K562 (cell line): ENCODE measurements around the gene SLC12A9. TPM values are rescaled to one million over a fixed set of nuclear protein-coding genes. Genes with fewer than 3 reads are reported as not detected.

Source experiments
- ATAC-seq: fragments of 200-7000 bp; cut with Tn5 transposase; 3 replicates; pipeline ENCODE4 v1.9.1; 2020; ENCODE audit warnings: moderate library complexity
- BruUV-seq: library from RNA; stranded (reverse); fragments of 400-500 nt; replicated peaks from 2 replicates; lab custom pipeline; 2021; lab: Mats Ljungman, UMichigan
- CTCF ChIA-PET: fragments of 300-600 bp; formaldehyde crosslinking; extraction: SDS; loops from one replicate; lab custom pipeline; 2021; ENCODE audit warnings: low intra/inter-chr PET ratio; lab: Yijun Ruan, JAX
- POLR2A ChIA-PET: fragments of 300-600, 350-650 bp; sonication (Branson Sonifier 250); formaldehyde crosslinking; extraction: SDS; loops from one replicate; lab custom pipeline; 2021; ENCODE audit warnings: antibody characterized with exemption, inconsistent platforms; lab: Yijun Ruan, JAX
- DNase-seq, 4 experiments: peaks; one replicate each; pipeline versions ENCODE4 v3.0.0 to v3.0.0-alpha.2; 2011 to 2018; ENCODE audit warnings: low spot score in 3 of 4, mixed read lengths in 3 of 4; ENCODE audit errors: extremely low read depth in 1 of 4
- FAIRE-seq: peaks from 2 replicates; lab custom pipeline; 2011; peaks lifted over from hg19 to GRCh38; lab: Jason Lieb, UNC
- H2AFZ ChIP-seq: 2 replicates; pipeline ENCODE4 v1.6.0; 2011; ENCODE audit warnings: low read depth, low read length, control low read depth, inconsistent platforms
- H3K27ac ChIP-seq: fragments of 200-600 bp; 3 replicates; pipeline ENCODE4 v1.8.0; 2011; ENCODE audit warnings: low read depth, mild to moderate bottlenecking, control low read depth, inconsistent platforms, low read length, moderate library complexity, mixed read lengths; ENCODE audit errors: extremely low read depth
- H3K27me3 ChIP-seq, 2 experiments: fragments of 300-600 bp in 1 of 2; 2 replicates in 1 of 2; 3 replicates in 1 of 2; pipeline versions ENCODE4 v1.6.0 to v1.8.0; 2011; ENCODE audit warnings: inconsistent platforms in 2 of 2, low read length in 2 of 2, mild to moderate bottlenecking in 1 of 2, mixed read lengths in 1 of 2, moderate library complexity in 1 of 2; ENCODE audit not compliant: control insufficient read depth in 2 of 2, insufficient read depth in 2 of 2
- H3K36me3 ChIP-seq: fragments of 300-600 bp; 3 replicates; pipeline ENCODE4 v1.8.0; 2011; ENCODE audit warnings: mild to moderate bottlenecking, low read length, inconsistent platforms; ENCODE audit not compliant: control insufficient read depth, insufficient read depth
- H3K4me1 ChIP-seq, 2 experiments: fragments of 200-600 bp in 1 of 2; replicated peaks in 1 of 2; 2 replicates in 1 of 2; 3 replicates in 1 of 2; pipeline versions ENCODE4 v1.5.1 to v1.8.0; 2011; ENCODE audit warnings: inconsistent platforms in 2 of 2, low read length in 2 of 2, mild to moderate bottlenecking in 1 of 2, mixed read lengths in 1 of 2, moderate library complexity in 1 of 2; ENCODE audit not compliant: control insufficient read depth in 2 of 2, insufficient read depth in 2 of 2
- H3K4me2 ChIP-seq: 2 replicates; pipeline ENCODE4 v1.6.1; 2011; ENCODE audit warnings: low read length, control low read depth, inconsistent platforms, mixed read lengths; ENCODE audit not compliant: insufficient read depth
- H3K4me3 ChIP-seq: fragments of 200-600 bp; sonication (generic), shearing (Covaris generic); 2 replicates; pipeline ENCODE4 v1.5.1; 2016; ENCODE audit warnings: control low read depth, inconsistent platforms
- H3K79me2 ChIP-seq: fragments of 200-600 bp; 3 replicates; pipeline ENCODE4 v1.8.0; 2011; ENCODE audit warnings: low read length, inconsistent platforms; ENCODE audit not compliant: control insufficient read depth, insufficient read depth
- H3K9ac ChIP-seq, 2 experiments: 2 replicates each; pipeline versions ENCODE4 v1.6.0 to v1.6.1; 2011; ENCODE audit warnings: low read depth in 2 of 2, low read length in 2 of 2, control low read depth in 1 of 2, inconsistent platforms in 1 of 2, mild to moderate bottlenecking in 1 of 2, mixed read lengths in 1 of 2; ENCODE audit not compliant: insufficient read depth in 1 of 2
- H3K9me1 ChIP-seq: one replicate; pipeline ENCODE4 v1.6.0; 2011; ENCODE audit warnings: inconsistent platforms, mild to moderate bottlenecking, low read length, moderate library complexity; ENCODE audit not compliant: control insufficient read depth, insufficient read depth
- H3K9me3 ChIP-seq: replicated peaks from 2 replicates; pipeline ENCODE4 v1.5.1; 2011; ENCODE audit warnings: low read depth, low read length, inconsistent platforms; ENCODE audit not compliant: control insufficient read depth, insufficient read depth
- H4K20me1 ChIP-seq: replicated peaks from 2 replicates; pipeline ENCODE4 v1.6.1; 2011; ENCODE audit warnings: low read length, inconsistent platforms, mixed read lengths; ENCODE audit not compliant: control insufficient read depth, insufficient read depth
- C11orf30 ChIP-seq: fragments of 450-650 bp; IDR thresholded peaks from 2 replicates; pipeline ENCODE4 v1.6.1; 2016; ENCODE audit warnings: low read depth, mild to moderate bottlenecking
- FOXM1 ChIP-seq, 2 experiments: fragments of 450-650 bp in 1 of 2; sonication (generic) in 1 of 2; formaldehyde crosslinking in 1 of 2; IDR thresholded peaks; 2 replicates each; pipeline versions ENCODE4 v1.6.1 to v1.9.0; 2017 to 2022; ENCODE audit warnings: low read depth in 2 of 2, mild to moderate bottlenecking in 2 of 2, missing genetic modification reagents in 1 of 2, moderate library complexity in 1 of 2
- WGBS: fragments of 100-300 bp; shearing (Covaris generic); methylation state at CpG from one replicate; pipeline ENCODE4 v1.1.6; 2016; ENCODE audit warnings: low coverage, mixed read lengths; ENCODE audit not compliant: insufficient coverage; ENCODE audit errors: missing lambda C conversion rate; 5-methylcytosine and 5-hydroxymethylcytosine counted together
- in situ Hi-C: fragments of 300-500 bp; cut with MboI; formaldehyde crosslinking; loops from 4 replicates; pipeline ENCODE4 v1.15.0; 2018; ENCODE audit warnings: inconsistent platforms, mixed read lengths
- intact Hi-C: fragments of 100-400 bp; cut with micrococcal nuclease; formaldehyde crosslinking; loops from 2 replicates; pipeline ENCODE4 v1.14.2; 2022
- polyA plus RNA-seq, 8 experiments: library from polyadenylated mRNA; depleted of rRNA in 4 of 8; stranded (reverse) in 5 of 8; unstranded in 3 of 8; fragments of >200 nt; fragmentation: Nextera tagmentation in 2 of 8; fragmentation: Illumina TruSeq in 1 of 8; extraction: Ambion mirVana in 2 of 8; extraction: Trizol in 1 of 8; gene quantifications; 2 replicates each; pipeline versions ENCODE4 v1.2.1 to v1.2.3, GENCODE V29; 2011 to 2014; ENCODE audit warnings: inconsistent platforms in 1 of 8, missing spikeins in 1 of 8
- total RNA-seq, 7 experiments: library from RNA; depleted of rRNA in 6 of 7; stranded (reverse); fragments of >200 nt in 6 of 7; fragmentation: Illumina TruSeq in 2 of 7; extraction: Trizol in 2 of 7; gene quantifications; 2 replicates each; pipeline versions ENCODE4 v1.2.1 to v1.2.3, GENCODE V29; 2011 to 2021; ENCODE audit warnings: low replicate concordance in 1 of 7
- TF ChIP-seq, protein P1 (sequence below): fragments of 250-450 bp; sonication (Bioruptor Pico); IDR thresholded peaks from 2 replicates; pipeline ENCODE4 v1.4.0; 2020; ENCODE audit warnings: borderline replicate concordance

SLC12A9 gene
- total and polyA plus RNA-seq, 9 of the 15 experiments (the other 6 are each of a cell fraction or from before 2014, with no cell fraction given) = 0.06 to 20.2 (median 10.7) TPM

DNA sequence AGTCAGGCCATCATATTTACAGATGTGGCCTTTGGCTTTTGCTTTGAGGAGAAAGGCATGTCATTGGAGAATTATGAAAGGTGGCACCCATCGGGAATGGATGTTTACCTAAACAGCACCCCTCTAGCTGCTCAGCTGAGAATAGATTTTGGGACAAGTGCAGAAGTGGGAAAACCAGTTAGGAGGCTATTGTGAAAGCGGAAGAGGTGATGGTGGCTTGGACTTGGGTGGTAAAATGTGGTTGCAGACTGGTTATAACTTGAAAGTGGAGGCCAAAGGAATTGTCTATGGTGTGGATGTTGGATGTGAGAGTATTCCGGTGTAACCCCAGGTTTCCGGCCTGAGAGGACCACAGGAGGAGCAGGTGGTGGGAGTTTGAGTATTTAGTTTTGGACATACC lies 5.2 kb upstream of the SLC12A9 start:
- no peak for ATAC-seq
- BruUV-seq = no TSS peak
- Histone ChIP-seq H2AFZ (no peak overlapping the region), H3K9ac (no peak overlapping the region), H3K4me3 (no peak overlapping the region), H3K4me2 (no peak overlapping the region), H3K9me1 (no peaks in the 10 kb centered on the region), H3K79me2 (no peaks in the 10 kb centered on the region), H3K27ac (no peak overlapping the region), H3K27me3 (no peaks in the 10 kb centered on the region), H4K20me1 (no peaks in the 10 kb centered on the region), H3K4me1 (peaks cover 5 to 13% of the 10 kb centered on the region in 2 experiments; a peak in 4 of 5 replicates), H3K36me3 (no peaks in the 10 kb centered on the region), H3K9me3 (no peaks in the 10 kb centered on the region)
- no peak for DNase-seq
- intact Hi-C loops = no loop called here
- no peak for TF ChIP-seq FOXM1 (IDR thresholded peaks at IDR 0.05; ENCODE audit: low read depth)
- no peak for TF ChIP-seq FOXM1 (CRISPR knock-in tag; IDR thresholded peaks at IDR 0.05; ENCODE audit: low read depth)
- no peak for TF ChIP-seq C11orf30
- TF ChIP-seq, protein P1, sequence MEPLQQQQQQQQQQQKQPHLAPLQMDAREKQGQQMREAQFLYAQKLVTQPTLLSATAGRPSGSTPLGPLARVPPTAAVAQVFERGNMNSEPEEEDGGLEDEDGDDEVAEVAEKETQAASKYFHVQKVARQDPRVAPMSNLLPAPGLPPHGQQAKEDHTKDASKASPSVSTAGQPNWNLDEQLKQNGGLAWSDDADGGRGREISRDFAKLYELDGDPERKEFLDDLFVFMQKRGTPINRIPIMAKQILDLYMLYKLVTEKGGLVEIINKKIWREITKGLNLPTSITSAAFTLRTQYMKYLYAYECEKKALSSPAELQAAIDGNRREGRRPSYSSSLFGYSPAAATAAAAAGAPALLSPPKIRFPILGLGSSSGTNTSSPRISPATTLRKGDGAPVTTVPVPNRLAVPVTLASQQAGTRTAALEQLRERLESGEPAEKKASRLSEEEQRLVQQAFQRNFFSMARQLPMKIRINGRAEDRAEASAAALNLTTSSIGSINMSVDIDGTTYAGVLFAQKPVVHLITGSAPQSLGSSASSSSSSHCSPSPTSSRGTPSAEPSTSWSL (CRISPR knock-in tag) = no peak
- no peak for FAIRE-seq
- POLR2A ChIA-PET = interaction anchor here (1.3 kb wide), 1 partner anchor 42 kb away, joined by 4 read pairs; no protein-coding TSS in a partner anchor
- CTCF ChIA-PET = interaction anchor here (0.6 kb wide), 1 partner anchor 144 kb away, joined by 3 read pairs; no protein-coding TSS in a partner anchor
- in situ Hi-C loops = no loop called here
- 97% methylated on average over 4 of the region's 4 CpGs for WGBS
